ENCODE measurements around the gene HNRNPF.

HNRNPF gene

GRCh38 chr10:43421201-43421507, 12.2 kb upstream of the HNRNPF start:
- DNase-seq = no peak

- DNase-seq = peak; percentile 95
Observed at GRCh38 chr10:43420369-43421200, 11.6 kb upstream of the HNRNPF start.

- no peak for DNase-seq
Observed at GRCh38 chr10:43419997-43420368, 11.0 kb upstream of the HNRNPF start.

GRCh38 chr10:43417950-43418768, 9.2 kb upstream of the HNRNPF start:
- peak; percentile 99 for DNase-seq

- DNase-seq = no peak
Observed at GRCh38 chr10:43415544-43415943, 6.6 kb upstream of the HNRNPF start.

- no peak for DNase-seq
Observed at GRCh38 chr10:43411536-43411935, 2.5 kb upstream of the HNRNPF start.

GRCh38 chr10:43410345-43410744, 1.4 kb upstream of the HNRNPF start:
- no peak for DNase-seq

GRCh38 chr10:43409385-43410109, 561 bp upstream of the HNRNPF start:
- no peak for DNase-seq

- no peak for DNase-seq
Observed at GRCh38 chr10:43408331-43408709, 666 bp downstream of the HNRNPF start.

- peak; percentile 90 for DNase-seq
Observed at GRCh38 chr10:43407576-43408330, 1.2 kb downstream of the HNRNPF start.

GRCh38 chr10:43407148-43407575, 1.8 kb downstream of the HNRNPF start:
- DNase-seq = no peak

- no peak for DNase-seq
Observed at GRCh38 chr10:43404704-43405084, 4.3 kb downstream of the HNRNPF start.

GRCh38 chr10:43403911-43404703, 4.9 kb downstream of the HNRNPF start:
- DNase-seq = no peak

GRCh38 chr10:43402880-43403452, 6.0 kb downstream of the HNRNPF start:
- no peak for DNase-seq

- DNase-seq = no peak
Observed at GRCh38 chr10:43402176-43402575, 6.8 kb downstream of the HNRNPF start.

- DNase-seq = no peak
Observed at GRCh38 chr10:43401627-43402026, 7.4 kb downstream of the HNRNPF start.

- no peak for DNase-seq
Observed at GRCh38 chr10:43399320-43400310, 9.4 kb downstream of the HNRNPF start.

- DNase-seq = no peak
Observed at GRCh38 chr10:43398939-43399319, 10.1 kb downstream of the HNRNPF start.

- peak; percentile 88 for DNase-seq
Observed at GRCh38 chr10:43396928-43397624, 11.9 kb downstream of the HNRNPF start.
